ENCODE measurements around the gene SOX4.

DNA sequence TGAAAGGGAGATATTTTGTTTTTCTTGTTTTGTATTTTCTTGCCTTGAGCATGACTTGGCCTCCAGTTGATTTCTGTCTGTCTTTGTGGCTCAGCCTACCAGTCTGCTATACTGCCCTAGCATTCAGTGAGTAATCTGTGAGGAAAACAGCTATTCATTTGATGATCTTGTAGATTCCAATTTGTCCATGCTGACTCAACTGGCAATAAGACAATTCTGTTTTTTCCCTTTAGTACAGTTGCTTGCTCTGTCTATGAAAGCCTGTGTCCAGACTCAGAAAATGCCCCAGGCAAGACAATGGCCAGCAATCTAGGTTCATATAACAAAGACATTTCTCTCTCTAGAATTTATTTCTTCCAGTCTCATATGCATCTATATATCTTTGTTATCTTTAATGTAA, 10.9 kb upstream of the SOX4 start:
- TF ChIP-seq, protein P1, sequence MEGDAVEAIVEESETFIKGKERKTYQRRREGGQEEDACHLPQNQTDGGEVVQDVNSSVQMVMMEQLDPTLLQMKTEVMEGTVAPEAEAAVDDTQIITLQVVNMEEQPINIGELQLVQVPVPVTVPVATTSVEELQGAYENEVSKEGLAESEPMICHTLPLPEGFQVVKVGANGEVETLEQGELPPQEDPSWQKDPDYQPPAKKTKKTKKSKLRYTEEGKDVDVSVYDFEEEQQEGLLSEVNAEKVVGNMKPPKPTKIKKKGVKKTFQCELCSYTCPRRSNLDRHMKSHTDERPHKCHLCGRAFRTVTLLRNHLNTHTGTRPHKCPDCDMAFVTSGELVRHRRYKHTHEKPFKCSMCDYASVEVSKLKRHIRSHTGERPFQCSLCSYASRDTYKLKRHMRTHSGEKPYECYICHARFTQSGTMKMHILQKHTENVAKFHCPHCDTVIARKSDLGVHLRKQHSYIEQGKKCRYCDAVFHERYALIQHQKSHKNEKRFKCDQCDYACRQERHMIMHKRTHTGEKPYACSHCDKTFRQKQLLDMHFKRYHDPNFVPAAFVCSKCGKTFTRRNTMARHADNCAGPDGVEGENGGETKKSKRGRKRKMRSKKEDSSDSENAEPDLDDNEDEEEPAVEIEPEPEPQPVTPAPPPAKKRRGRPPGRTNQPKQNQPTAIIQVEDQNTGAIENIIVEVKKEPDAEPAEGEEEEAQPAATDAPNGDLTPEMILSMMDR (IDR thresholded peaks at IDR 0.05): no peak
- no peak for TF ChIP-seq POLR2A (IDR thresholded peaks at IDR 0.05)
